ENCODE results near the gene PDGFC.
"Not testable (repeated sequence)": the region's sequence is repeated elsewhere in the genome, so short reads cannot be mapped to it uniquely, and the experiment has no call there.

Gene PDGFC

DNA sequence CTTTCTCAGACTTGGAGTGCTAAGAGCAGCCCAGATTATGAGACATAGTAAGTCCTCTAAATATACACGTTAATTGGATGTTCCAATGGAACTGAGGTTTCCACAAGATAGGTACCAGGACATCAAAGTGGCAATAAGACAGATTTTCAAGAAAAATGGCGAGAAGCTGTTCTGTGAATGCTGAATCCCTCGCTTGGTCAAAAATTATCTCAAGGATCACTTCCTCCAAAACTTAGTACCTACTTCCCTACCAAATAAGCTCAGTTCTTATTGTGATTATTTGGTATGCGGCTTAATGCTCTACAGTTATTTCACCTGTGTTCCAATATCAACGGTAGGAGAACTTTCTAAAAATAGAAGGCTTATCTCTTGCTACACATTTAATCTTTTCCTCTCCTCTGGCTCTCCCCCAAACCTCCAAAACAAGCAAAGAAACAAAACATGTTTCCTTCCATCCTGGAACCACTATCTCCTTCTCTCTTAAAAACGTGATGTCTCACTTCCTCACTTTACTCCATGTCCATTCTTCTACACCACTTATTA, 14.7 kb downstream of the PDGFC start:
- Histone ChIP-seq H3K27ac (no peak overlapping the region), H3K4me3 (no peak overlapping the region)

GRCh38 chr4:156956359-156956758, 15.2 kb downstream of the PDGFC start:
- Histone ChIP-seq H3K4me3 (no peak overlapping the region), H3K27ac (no peak overlapping the region)

DNA sequence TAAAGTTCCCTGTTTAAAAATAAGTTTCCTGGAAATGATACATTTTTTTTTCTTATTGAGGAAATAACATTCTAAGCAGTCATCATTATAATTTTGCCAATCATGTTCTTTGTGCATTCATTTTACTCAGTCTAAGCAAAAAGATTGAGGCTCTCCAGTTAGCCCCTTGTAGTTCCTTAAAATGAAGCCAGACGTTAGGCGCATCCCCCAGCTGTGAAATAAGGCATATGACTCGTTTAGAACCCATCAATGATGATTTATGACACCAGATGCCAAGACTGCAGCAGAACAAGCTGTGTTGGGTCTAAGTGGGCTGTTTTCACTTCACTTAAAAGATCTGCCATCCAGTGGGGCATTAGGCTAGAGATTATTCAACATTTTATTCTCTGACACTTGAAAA, 17.0 kb downstream of the PDGFC start:
- Histone ChIP-seq H3K27ac (no peak overlapping the region), H3K4me3 (no peak overlapping the region)

DNA sequence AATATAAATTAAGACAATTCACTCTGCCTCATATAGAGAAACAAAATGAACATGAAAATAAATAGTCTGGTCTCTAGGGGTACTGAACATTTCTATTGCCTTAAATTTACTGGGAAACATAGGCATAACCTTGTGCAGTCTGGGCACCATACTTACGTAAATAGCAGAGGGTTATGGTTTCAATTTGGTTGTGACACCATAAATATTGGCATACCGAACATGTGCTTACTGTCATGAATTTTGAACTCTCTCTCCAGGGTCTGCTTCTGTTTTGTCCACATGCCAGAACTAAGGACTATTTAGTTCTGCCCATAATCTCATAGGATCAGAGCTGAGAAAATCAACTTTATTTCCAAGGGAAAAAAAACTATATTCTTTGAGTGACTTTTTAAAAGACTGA, 17.6 kb downstream of the PDGFC start:
- Histone ChIP-seq H3K27ac (peak overlapping the region in 1 of 21 experiments; percentile 20), H3K4me3 (no peak overlapping the region)

- no peak overlapping the region for H3K4me3 ChIP-seq
Measured at GRCh38 chr4:156953001-156953400, 18.6 kb downstream of the PDGFC start.

DNA sequence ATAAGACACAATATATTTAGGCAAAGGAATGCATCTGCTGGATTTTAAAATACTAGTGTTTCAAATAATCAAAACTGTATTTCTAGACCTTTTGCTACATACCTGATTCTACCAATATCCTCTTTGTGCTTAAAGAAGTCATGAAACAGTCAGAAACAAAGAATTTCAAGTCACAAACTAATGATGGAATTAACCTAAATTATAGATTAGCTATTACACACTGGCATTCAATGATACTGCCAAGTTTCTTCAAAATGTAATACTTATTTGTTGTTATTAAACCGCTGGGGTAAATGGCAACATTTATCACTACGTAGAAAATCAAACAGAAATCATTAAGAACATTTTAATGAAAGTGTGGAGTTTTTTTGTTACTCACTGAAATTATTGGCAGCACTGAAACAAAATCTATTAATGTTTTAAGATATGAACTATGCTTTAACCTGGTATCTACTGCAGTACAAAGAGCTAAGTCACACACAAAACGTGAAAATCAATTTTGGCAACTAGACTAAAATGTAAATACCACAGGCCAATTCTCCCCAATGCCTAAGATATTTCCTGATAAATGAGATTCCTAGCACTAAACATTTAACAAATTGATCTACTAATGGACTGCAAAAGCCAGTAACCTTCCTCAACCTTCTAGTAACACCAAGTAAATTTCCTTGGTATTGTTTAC, 19.4 kb downstream of the PDGFC start:
- Histone ChIP-seq H3K4me3 (no peak overlapping the region), H3K27ac (no peak overlapping the region)

More at GRCh38 chr4:156953001-156953400, 18.6 kb downstream of the PDGFC start:
- H3K27ac ChIP-seq: no peak overlapping the region

DNA sequence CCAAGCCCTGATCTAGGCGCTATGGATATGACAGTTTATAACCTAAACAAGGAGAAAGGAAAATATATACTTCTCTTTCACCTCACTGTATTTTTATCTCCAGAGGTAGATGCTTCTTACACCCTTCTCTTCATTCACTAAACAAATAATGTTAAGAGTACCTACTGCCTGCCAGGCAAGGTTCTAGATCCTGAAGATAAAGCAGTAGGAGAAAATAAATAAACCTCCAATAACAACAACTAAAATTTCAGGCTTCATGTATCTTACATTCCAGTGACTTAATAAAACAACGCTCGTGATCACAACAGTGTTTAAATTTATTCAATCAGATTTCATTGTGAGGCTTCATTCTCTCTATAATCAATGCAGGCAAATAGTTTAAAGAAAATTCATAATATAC, 20.7 kb downstream of the PDGFC start:
- Histone ChIP-seq H3K4me3 (no peak overlapping the region), H3K27ac (no peak overlapping the region)

DNA sequence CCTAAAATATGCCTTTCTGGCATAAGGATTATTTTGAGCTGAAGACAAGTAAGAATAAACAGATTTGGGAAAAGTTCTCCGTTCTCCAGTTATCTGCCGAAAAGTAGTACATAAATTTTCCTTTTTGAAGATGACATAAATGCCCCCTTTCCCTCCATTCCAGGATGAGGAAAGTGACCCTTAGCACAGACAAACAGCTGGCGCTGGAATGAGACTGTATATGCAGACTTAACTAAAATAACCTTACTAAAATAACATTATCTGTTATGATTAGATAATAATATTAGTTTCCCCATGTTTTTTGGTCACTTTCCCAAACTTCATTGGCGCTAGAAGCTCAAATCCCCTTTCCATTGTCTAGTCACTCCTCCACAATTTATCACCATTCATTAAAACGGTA, 21.5 kb downstream of the PDGFC start:
- no peak overlapping the region for H3K27ac ChIP-seq
- H3K4me3 ChIP-seq: no peak overlapping the region

DNA sequence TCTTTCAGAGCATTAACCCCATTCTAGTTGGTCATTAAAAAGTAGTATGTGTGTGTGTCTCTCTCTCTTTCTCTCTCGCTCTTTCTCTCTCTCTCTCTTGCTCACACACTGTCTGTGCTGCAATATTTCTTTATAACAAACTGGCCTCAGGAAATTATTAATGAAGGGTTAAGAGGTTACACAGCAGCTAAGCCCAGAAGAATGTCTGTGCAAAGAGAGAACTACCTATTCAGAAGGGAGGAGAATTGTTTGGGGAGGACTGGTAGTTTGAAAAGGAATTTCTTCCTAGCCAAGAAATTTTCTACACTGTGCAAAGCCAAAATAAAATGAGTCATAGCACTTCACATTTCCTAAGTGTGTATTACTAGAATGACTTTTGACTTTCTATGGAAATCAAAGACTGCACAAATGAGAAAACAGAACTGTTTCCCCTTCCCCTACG, 22.2 kb downstream of the PDGFC start:
- no peak overlapping the region for H3K4me3 ChIP-seq

GRCh38 chr4:156948738-156949137, 22.9 kb downstream of the PDGFC start:
- Histone ChIP-seq H3K4me3 (no peak overlapping the region), H3K27ac (no peak overlapping the region)

More for the DNA sequence above, 22.2 kb downstream of the PDGFC start:
- H3K27ac ChIP-seq: no peak overlapping the region

GRCh38 chr4:156948133-156948532, 23.5 kb downstream of the PDGFC start:
- Histone ChIP-seq H3K27ac (no peak overlapping the region), H3K4me3 (no peak overlapping the region)

- H3K27ac ChIP-seq: peak overlapping the region in 8 of 21 experiments; percentile 8 to 64 (median 44)
- H3K4me3 ChIP-seq: no peak overlapping the region
Measured at GRCh38 chr4:156946516-156947424, 24.8 kb downstream of the PDGFC start.

DNA sequence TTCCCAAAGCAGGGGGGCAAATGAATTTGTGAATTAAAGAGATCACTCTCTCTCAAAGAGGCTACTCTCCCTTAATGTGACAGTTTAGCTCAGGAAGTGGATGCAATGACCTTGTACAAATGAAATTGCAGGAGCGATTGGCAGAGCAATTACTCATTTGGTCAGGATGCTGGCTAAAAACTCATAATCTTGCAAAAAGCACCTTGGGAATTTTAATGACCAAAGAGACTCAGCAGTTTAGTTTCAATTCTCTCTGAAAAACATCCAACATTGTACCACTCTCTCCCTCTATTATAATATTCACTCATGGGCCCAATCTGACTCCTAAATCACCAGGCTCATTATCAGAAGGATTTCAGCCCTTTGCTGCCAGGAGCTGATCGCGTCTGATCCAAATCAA, 26.1 kb downstream of the PDGFC start:
- H3K27ac ChIP-seq: peak overlapping the region in 3 of 21 experiments; percentile 2 to 14 (median 5)
- no peak overlapping the region for H3K4me3 ChIP-seq

- H3K27ac ChIP-seq: no peak overlapping the region
- no peak overlapping the region for H3K4me3 ChIP-seq
Measured at GRCh38 chr4:156942991-156943390, 28.6 kb downstream of the PDGFC start.

DNA sequence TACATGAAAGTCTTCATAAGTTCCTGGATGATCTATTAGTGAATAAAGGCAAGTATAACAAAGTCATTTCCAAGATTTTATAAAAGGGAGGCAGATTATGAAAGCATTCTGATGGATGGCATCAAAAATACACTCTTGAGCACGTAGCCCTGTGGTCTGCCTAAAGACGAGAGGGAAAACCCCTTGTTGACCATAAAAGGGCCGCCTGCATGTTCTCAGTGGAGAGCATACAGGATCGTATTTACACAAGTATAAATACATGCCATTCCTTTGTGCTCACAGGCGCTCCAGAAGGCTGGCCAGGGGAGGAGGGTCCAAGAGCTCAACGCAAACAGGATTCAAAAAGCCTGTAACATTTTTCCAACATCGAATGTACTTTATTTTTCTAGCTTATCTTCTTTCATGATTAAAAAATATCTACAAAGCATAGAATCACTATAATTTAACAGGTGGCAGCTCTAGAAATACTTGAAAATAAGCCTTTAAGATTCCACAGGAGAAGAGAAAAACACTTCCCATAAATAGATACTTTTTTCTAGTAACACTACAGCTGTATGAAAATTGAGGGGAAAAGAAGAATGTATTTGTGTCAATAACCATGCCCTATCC, 29.6 kb downstream of the PDGFC start:
- Histone ChIP-seq H3K27ac (no peak overlapping the region), H3K4me3 (no peak overlapping the region)

GRCh38 chr4:156939801-156940200, 31.8 kb downstream of the PDGFC start:
- no peak overlapping the region for H3K27ac ChIP-seq
- no peak overlapping the region for H3K4me3 ChIP-seq

DNA sequence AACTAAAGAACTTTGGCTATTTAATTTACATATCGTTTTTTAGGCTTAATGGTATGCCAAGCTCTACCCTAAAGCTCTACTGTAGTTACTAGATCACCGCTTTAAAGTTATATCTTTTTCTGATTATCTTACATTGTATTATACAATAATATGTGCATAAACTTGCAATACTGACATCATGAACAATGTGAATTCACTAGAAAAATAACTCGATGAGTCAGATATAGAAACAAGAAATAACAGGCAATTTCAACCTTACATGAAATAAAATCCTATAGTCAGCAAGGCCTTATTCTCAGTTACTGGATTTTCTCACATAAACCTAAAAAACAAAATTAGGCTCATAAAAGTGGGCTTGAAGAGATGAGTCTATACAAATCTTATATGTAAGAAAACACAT, 32.5 kb downstream of the PDGFC start:
- H3K4me3 ChIP-seq: no peak overlapping the region
- H3K27ac ChIP-seq: no peak overlapping the region

GRCh38 chr4:156934259-156934635, 37.4 kb downstream of the PDGFC start:
- Histone ChIP-seq H3K4me3 (no peak overlapping the region), H3K27ac (peak overlapping the region in 1 of 21 experiments; percentile 8)

DNA sequence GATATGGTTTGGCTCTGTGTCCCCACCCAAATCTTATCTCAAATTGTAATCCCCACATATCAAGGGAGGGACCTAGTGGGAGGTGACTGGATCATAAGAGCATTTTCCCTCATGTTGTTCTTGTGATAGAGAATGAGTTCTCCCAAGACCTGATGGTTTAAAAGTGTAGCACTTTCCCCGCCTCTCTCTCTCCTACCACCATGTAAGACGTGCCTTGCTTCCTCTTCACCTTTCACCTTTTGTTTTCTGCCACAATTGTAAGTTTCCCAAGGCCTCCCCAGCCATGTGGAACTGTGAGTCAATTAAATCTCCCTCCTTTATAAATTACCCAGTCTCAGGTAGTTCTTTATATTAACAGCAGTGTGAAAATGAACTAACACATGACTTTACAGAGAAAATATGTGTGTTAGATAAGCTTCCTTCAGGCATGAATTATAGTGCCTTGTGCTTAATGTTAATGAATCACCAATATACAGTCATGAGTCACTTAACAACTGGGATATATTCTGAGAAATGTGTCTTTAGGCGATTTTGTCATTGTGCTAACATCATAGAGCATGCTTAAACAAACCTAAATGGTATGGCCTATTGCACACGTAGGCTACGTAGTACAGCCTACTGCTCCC, 37.9 kb downstream of the PDGFC start:
- Histone ChIP-seq H3K4me3 (no peak overlapping the region), H3K27ac (peak overlapping the region in 1 of 21 experiments; percentile 8)

GRCh38 chr4:156932360-156932759, 39.2 kb downstream of the PDGFC start:
- H3K4me3 ChIP-seq, H3K27ac ChIP-seq: not testable (repeated sequence)
